Measurements from ENCODE around the gene SEC31A.

DNA sequence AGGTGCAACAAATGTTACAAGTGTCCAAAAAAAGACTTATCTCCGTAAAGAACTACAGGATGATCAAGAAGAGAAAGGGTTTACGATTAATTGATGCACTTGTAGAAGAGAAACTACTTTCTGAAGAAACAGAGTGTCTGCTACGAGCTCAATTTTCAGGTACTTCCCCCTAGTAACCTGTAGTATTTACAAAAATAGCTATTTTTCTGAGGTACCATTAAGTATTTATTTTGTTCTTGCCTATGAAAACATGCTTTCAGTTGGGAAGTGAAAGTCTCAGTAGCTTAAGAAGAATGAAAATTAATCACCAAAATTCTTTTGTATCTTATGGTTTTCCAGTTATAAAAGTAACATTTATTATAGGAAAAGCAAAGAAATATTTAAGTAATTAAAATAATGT is 15.5 kb upstream of the SEC31A start:
- TF ChIP-seq EP300 (IDR thresholded peaks at IDR 0.05) (no peak), CTCF (IDR thresholded peaks at IDR 0.05) (no peak)
